Measurements from ENCODE around the gene FIZ1.

- TF ChIP-seq EZH2 (IDR thresholded peaks at IDR 0.05; ENCODE audit: insufficient read depth, poor library complexity, severe bottlenecking), result no peak
- no peak for TF ChIP-seq EZH2phosphoT487 (IDR thresholded peaks at IDR 0.05; ENCODE audit: insufficient read depth, low read depth)
Observed at GRCh38 chr19:55590617-55591016, 8.7 kb downstream of the FIZ1 start.

Measured in GM23248 (cell line).